Smooth muscle cell (in vitro differentiated cells): ENCODE results near the gene EPM2AIP1. TPM values are rescaled to one million over a fixed set of nuclear protein-coding genes. Genes with fewer than 3 reads are reported as not detected.
A peak's percentile ranks its signal among the peaks of the same experiment; 100 is the strongest.

Experiments
- DNase-seq: peaks from one replicate; lab custom pipeline; 2025; ENCODE audit not compliant: unreplicated experiment; lab: John Stamatoyannopoulos, UW
- H2AFZ ChIP-seq: fragments of 200-600 bp; sonication (generic); 2 replicates; pipeline ENCODE4 v1.6.0; 2016; ENCODE audit warnings: antibody characterized with exemption, low read depth, mild to moderate bottlenecking
- H3F3A ChIP-seq: fragments of 200-600 bp; sonication (generic); 2 replicates; pipeline ENCODE4 v1.6.0; 2017; ENCODE audit warnings: antibody characterized with exemption, low read depth
- H3K27ac ChIP-seq: fragments of 200-600 bp; sonication (generic); 2 replicates; pipeline ENCODE4 v1.5.1; 2016; ENCODE audit warnings: low read depth, mild to moderate bottlenecking
- H3K27me3 ChIP-seq: fragments of 200-600 bp; sonication (generic); 2 replicates; pipeline ENCODE4 v1.6.1; 2016; ENCODE audit warnings: low read depth, mild to moderate bottlenecking
- H3K36me3 ChIP-seq: fragments of 200-600 bp; sonication (generic); 2 replicates; pipeline ENCODE4 v1.5.1; 2016; ENCODE audit warnings: low read depth
- H3K4me1 ChIP-seq: fragments of 200-600 bp; sonication (generic); 2 replicates; pipeline ENCODE4 v1.5.1; 2016; ENCODE audit warnings: low read depth
- H3K4me2 ChIP-seq: fragments of 200-600 bp; sonication (generic); 2 replicates; pipeline ENCODE4 v1.6.0; 2016; ENCODE audit warnings: mild to moderate bottlenecking
- H3K4me3 ChIP-seq: fragments of 200-600 bp; sonication (generic); 2 replicates; pipeline ENCODE4 v1.5.1; 2016; ENCODE audit warnings: mild to moderate bottlenecking
- H3K79me2 ChIP-seq: fragments of 200-600 bp; sonication (generic); 2 replicates; pipeline ENCODE4 v1.6.0; 2016; ENCODE audit warnings: low read depth, mild to moderate bottlenecking
- H3K9ac ChIP-seq: fragments of 200-600 bp; sonication (generic); 2 replicates; pipeline ENCODE4 v1.6.0; 2016; ENCODE audit warnings: low read depth
- H3K9me3 ChIP-seq: fragments of 200-600 bp; sonication (generic); replicated peaks from 2 replicates; pipeline ENCODE4 v1.5.1; 2016; ENCODE audit warnings: low read depth
- H4K20me1 ChIP-seq: fragments of 200-600 bp; sonication (generic); 2 replicates; pipeline ENCODE4 v1.6.0; 2016; ENCODE audit warnings: low read depth
- WGBS: methylation state at CpG from one replicate; pipeline ENCODE4 v1.1.7; 2016; ENCODE audit warnings: low lambda C conversion rate; 5-methylcytosine and 5-hydroxymethylcytosine counted together
- polyA plus RNA-seq: library from polyadenylated mRNA; unstranded; fragments of >200 nt; fragmentation: Nextera tagmentation; extraction: Ambion mirVana; gene quantifications from 2 replicates; pipeline ENCODE4 v1.2.1, GENCODE V29; 2016
- total RNA-seq: library from RNA; depleted of rRNA; stranded (reverse); fragments of >200 nt; gene quantifications from 2 replicates; pipeline ENCODE4 v1.2.3, GENCODE V29; 2014
- TF ChIP-seq, protein P1 (sequence below): fragments of 200-600 bp; sonication (generic); IDR thresholded peaks from 2 replicates; pipeline ENCODE4 v1.5.1; 2017; ENCODE audit warnings: borderline replicate concordance, mild to moderate bottlenecking, antibody characterized with exemption; ENCODE audit not compliant: insufficient read depth, poor library complexity, severe bottlenecking

The EPM2AIP1 gene
- total and polyA plus RNA-seq, 2 experiments from 2014 or later: 6.5 to 18.6 TPM

GRCh38 chr3:36959821-36960220 is 33.1 kb downstream of the EPM2AIP1 start:
- Histone ChIP-seq H3K4me2 (no peak overlapping the region), H2AFZ (no peak overlapping the region), H3F3A (no peaks in the 10 kb centered on the region), H4K20me1 (no peaks in the 10 kb centered on the region), H3K36me3 (no peaks in the 10 kb centered on the region), H3K9ac (no peak overlapping the region), H3K79me2 (no peaks in the 10 kb centered on the region), H3K4me3 (no peak overlapping the region), H3K4me1 (no peaks in the 10 kb centered on the region), H3K27me3 (no peaks in the 10 kb centered on the region), H3K9me3 (no peaks in the 10 kb centered on the region), H3K27ac (no peak overlapping the region)
- TF ChIP-seq, protein P1, sequence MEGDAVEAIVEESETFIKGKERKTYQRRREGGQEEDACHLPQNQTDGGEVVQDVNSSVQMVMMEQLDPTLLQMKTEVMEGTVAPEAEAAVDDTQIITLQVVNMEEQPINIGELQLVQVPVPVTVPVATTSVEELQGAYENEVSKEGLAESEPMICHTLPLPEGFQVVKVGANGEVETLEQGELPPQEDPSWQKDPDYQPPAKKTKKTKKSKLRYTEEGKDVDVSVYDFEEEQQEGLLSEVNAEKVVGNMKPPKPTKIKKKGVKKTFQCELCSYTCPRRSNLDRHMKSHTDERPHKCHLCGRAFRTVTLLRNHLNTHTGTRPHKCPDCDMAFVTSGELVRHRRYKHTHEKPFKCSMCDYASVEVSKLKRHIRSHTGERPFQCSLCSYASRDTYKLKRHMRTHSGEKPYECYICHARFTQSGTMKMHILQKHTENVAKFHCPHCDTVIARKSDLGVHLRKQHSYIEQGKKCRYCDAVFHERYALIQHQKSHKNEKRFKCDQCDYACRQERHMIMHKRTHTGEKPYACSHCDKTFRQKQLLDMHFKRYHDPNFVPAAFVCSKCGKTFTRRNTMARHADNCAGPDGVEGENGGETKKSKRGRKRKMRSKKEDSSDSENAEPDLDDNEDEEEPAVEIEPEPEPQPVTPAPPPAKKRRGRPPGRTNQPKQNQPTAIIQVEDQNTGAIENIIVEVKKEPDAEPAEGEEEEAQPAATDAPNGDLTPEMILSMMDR: no peak
- WGBS: 78% methylated on average over 2 of the region's 2 CpGs
- no peak for DNase-seq

GRCh38 chr3:36957862-36958686 is 34.9 kb downstream of the EPM2AIP1 start:
- Histone ChIP-seq H3K27ac (peak overlapping the region; percentile 56), H3K27me3 (no peaks in the 10 kb centered on the region), H3K9me3 (no peaks in the 10 kb centered on the region), H3K79me2 (no peaks in the 10 kb centered on the region), H3K4me3 (no peak overlapping the region), H3K9ac (peak overlapping the region; percentile 6), H4K20me1 (no peaks in the 10 kb centered on the region), H3K4me2 (no peak overlapping the region), H2AFZ (no peak overlapping the region), H3F3A (no peaks in the 10 kb centered on the region), H3K4me1 (no peaks in the 10 kb centered on the region), H3K36me3 (no peaks in the 10 kb centered on the region)
- TF ChIP-seq, protein P1: no peak
- 93% methylated on average over 3 of the region's 3 CpGs for WGBS
- no peak for DNase-seq

GRCh38 chr3:36957063-36957462 is 35.9 kb downstream of the EPM2AIP1 start:
- no peak for DNase-seq
- Histone ChIP-seq H3K27ac (no peak overlapping the region), H3K4me2 (no peak overlapping the region), H3K79me2 (no peaks in the 10 kb centered on the region), H3K27me3 (no peaks in the 10 kb centered on the region), H3K4me3 (no peak overlapping the region), H3K9me3 (no peaks in the 10 kb centered on the region), H2AFZ (no peak overlapping the region), H3K9ac (no peak overlapping the region), H4K20me1 (no peaks in the 10 kb centered on the region), H3K4me1 (no peaks in the 10 kb centered on the region), H3K36me3 (no peaks in the 10 kb centered on the region), H3F3A (no peaks in the 10 kb centered on the region)
- TF ChIP-seq, protein P1: peak; percentile 6
- 94% methylated on average over 1 of the region's 1 CpG for WGBS

DNA sequence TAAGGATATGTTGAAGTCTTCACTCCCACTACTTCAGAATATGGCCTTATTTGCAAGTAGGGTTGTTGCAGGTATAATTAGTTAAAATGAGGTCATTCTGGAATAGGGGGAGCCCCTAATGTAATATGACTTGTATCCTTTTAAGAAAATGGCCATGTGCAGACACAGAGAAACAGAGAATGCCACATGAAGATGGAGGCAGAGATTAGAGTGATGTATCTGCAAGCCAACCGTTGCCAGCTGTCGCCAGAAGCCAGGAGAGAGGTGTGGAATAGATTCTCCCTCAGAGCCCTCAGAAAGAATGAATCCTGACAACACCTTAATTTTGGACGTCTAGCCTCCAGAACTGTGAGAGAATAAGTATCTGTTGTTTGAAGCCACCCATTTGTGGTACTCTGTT is 36.8 kb downstream of the EPM2AIP1 start:
- no peaks in the 10 kb centered on the region for H3K36me3 ChIP-seq
- no peak overlapping the region for H3K4me2 ChIP-seq
- no peak overlapping the region for H3K27ac ChIP-seq
- H4K20me1 ChIP-seq: no peaks in the 10 kb centered on the region
- 86% methylated on average over 3 of the region's 3 CpGs for WGBS
- H3K79me2 ChIP-seq: no peaks in the 10 kb centered on the region
- no peak for DNase-seq
- no peaks in the 10 kb centered on the region for H3K9me3 ChIP-seq
- TF ChIP-seq, protein P1: no peak
- H3K9ac ChIP-seq: no peak overlapping the region
- H3F3A ChIP-seq: no peaks in the 10 kb centered on the region
- H2AFZ ChIP-seq: no peak overlapping the region
- H3K4me3 ChIP-seq: no peak overlapping the region
- H3K27me3 ChIP-seq: no peaks in the 10 kb centered on the region
- no peaks in the 10 kb centered on the region for H3K4me1 ChIP-seq
